GM18868 (cell line): Measurements from ENCODE around the gene BCKDHB.
"Not testable (repeated sequence)": the region's sequence is repeated elsewhere in the genome, so short reads cannot be mapped to it uniquely, and the experiment has no call there.

Experiments used
- ATAC-seq: cut with Tn5 transposase; IDR thresholded peaks from one replicate; pipeline ENCODE4 v1.9.1; 2021; ENCODE audit warnings: mild to moderate bottlenecking, moderate library complexity; ENCODE audit not compliant: unreplicated experiment

The BCKDHB gene

GRCh38 chr6:80251321-80251720 lies 144.8 kb downstream of the BCKDHB start:
- no peak for ATAC-seq

GRCh38 chr6:80254716-80255115 lies 148.2 kb downstream of the BCKDHB start:
- ATAC-seq, result no peak

GRCh38 chr6:80256691-80257090 lies 150.2 kb downstream of the BCKDHB start:
- no peak for ATAC-seq

- no peak for ATAC-seq
These were observed 152.6 kb downstream of the BCKDHB start for GRCh38 chr6:80259118-80259517.

GRCh38 chr6:80263585-80263984 lies 157.1 kb downstream of the BCKDHB start:
- ATAC-seq, result no peak

- ATAC-seq, result no peak
These were observed 162.6 kb downstream of the BCKDHB start for GRCh38 chr6:80268865-80269730.

- no peak for ATAC-seq
These were observed 164.6 kb downstream of the BCKDHB start for GRCh38 chr6:80271074-80271473.

- no peak for ATAC-seq
These were observed 166.5 kb downstream of the BCKDHB start for GRCh38 chr6:80272988-80273387.

- no peak for ATAC-seq
These were observed 170.4 kb downstream of the BCKDHB start for GRCh38 chr6:80276861-80277260.

- ATAC-seq, result no peak
These were observed 171.0 kb downstream of the BCKDHB start for GRCh38 chr6:80277501-80277900.

- peak; percentile 86 for ATAC-seq
These were observed 174.0 kb downstream of the BCKDHB start for GRCh38 chr6:80280262-80281010.

GRCh38 chr6:80282913-80283554 lies 176.6 kb downstream of the BCKDHB start:
- no peak for ATAC-seq

- no peak for ATAC-seq
These were observed 180.6 kb downstream of the BCKDHB start for GRCh38 chr6:80287112-80287511.

- ATAC-seq, result no peak
These were observed 181.1 kb downstream of the BCKDHB start for GRCh38 chr6:80287607-80288006.

GRCh38 chr6:80289727-80290126 lies 183.3 kb downstream of the BCKDHB start:
- no peak for ATAC-seq

- ATAC-seq, result not testable (repeated sequence)
These were observed 188.1 kb downstream of the BCKDHB start for GRCh38 chr6:80294531-80294930.

GRCh38 chr6:80302716-80303115 lies 196.2 kb downstream of the BCKDHB start:
- no peak for ATAC-seq

GRCh38 chr6:80304014-80304413 lies 197.5 kb downstream of the BCKDHB start:
- ATAC-seq, result no peak

- ATAC-seq, result no peak
These were observed 208.1 kb downstream of the BCKDHB start for GRCh38 chr6:80314531-80314930.

- ATAC-seq, result no peak
These were observed 210.3 kb downstream of the BCKDHB start for GRCh38 chr6:80316686-80317231.

- no peak for ATAC-seq
These were observed 212.7 kb downstream of the BCKDHB start for GRCh38 chr6:80319196-80319595.
